H9 (cell line): Measurements from ENCODE around the gene MME. TPM values are rescaled to one million over a fixed set of nuclear protein-coding genes. Genes with fewer than 3 reads are reported as not detected.

Experiments used
- DNase-seq: peaks from one replicate; pipeline ENCODE4 v3.0.0-alpha.2; 2017
- H2AFZ ChIP-seq: one replicate; pipeline ENCODE4 v1.6.1; 2013; ENCODE audit warnings: mild to moderate bottlenecking, low read length, control low read depth, moderate library complexity
- H2AK5ac ChIP-seq: 2 replicates; pipeline ENCODE4 v1.6.1; 2013; ENCODE audit warnings: low read length, control low read depth, mixed read lengths; ENCODE audit not compliant: insufficient read length
- H2BK120ac ChIP-seq: one replicate; pipeline ENCODE4 v1.6.1; 2013; ENCODE audit warnings: low read depth, mild to moderate bottlenecking, low read length, control low read depth, inconsistent platforms; ENCODE audit not compliant: poor library complexity, severe bottlenecking
- H2BK12ac ChIP-seq: 2 replicates; pipeline ENCODE4 v1.6.1; 2013; ENCODE audit warnings: low read length, control low read depth, mixed read lengths, low read depth; ENCODE audit not compliant: insufficient read length
- H2BK15ac ChIP-seq: 2 replicates; pipeline ENCODE4 v1.6.1; 2013; ENCODE audit warnings: low read depth, low read length, control low read depth
- H2BK20ac ChIP-seq: one replicate; pipeline ENCODE4 v1.6.1; 2013; ENCODE audit warnings: low read depth, mild to moderate bottlenecking, low read length, control low read depth, inconsistent platforms; ENCODE audit not compliant: poor library complexity, severe bottlenecking
- H2BK5ac ChIP-seq: 2 replicates; pipeline ENCODE4 v1.6.1; 2013; ENCODE audit warnings: low read length, control low read depth, mixed read lengths; ENCODE audit not compliant: insufficient read length
- H3K14ac ChIP-seq: 2 replicates; pipeline ENCODE4 v1.6.1; 2013; ENCODE audit warnings: low read length, control low read depth; ENCODE audit not compliant: insufficient read depth
- H3K18ac ChIP-seq: 2 replicates; pipeline ENCODE4 v1.6.1; 2013; ENCODE audit warnings: low read depth, mild to moderate bottlenecking, mixed read lengths, low read length, control low read depth; ENCODE audit not compliant: insufficient read length
- H3K23ac ChIP-seq: 2 replicates; pipeline ENCODE4 v1.6.1; 2013; ENCODE audit warnings: low read length, control low read depth, mixed read lengths, low read depth; ENCODE audit not compliant: insufficient read length
- H3K23me2 ChIP-seq: 2 replicates; pipeline ENCODE4 v1.6.1; 2013; ENCODE audit warnings: low read depth, mild to moderate bottlenecking, mixed read lengths, low read length, control low read depth; ENCODE audit not compliant: insufficient read length, poor library complexity, severe bottlenecking
- H3K27ac ChIP-seq: 2 replicates; pipeline ENCODE4 v1.5.1; 2013; ENCODE audit warnings: low read length, control low read depth, mixed read lengths, low read depth; ENCODE audit not compliant: insufficient read length
- H3K27me3 ChIP-seq: 2 replicates; pipeline ENCODE4 v1.6.1; 2013; ENCODE audit warnings: low read length, control low read depth, inconsistent platforms; ENCODE audit not compliant: insufficient read depth
- H3K4ac ChIP-seq: 2 replicates; pipeline ENCODE4 v1.6.1; 2013; ENCODE audit warnings: low read depth, mild to moderate bottlenecking, control low read depth, inconsistent platforms, low read length, moderate library complexity
- H3K4me1 ChIP-seq: 2 replicates; pipeline ENCODE4 v1.6.1; 2013; ENCODE audit warnings: low read length, control low read depth, inconsistent platforms; ENCODE audit not compliant: insufficient read depth
- H3K4me2 ChIP-seq: 2 replicates; pipeline ENCODE4 v1.6.1; 2013; ENCODE audit warnings: low read length, control low read depth, mixed read lengths; ENCODE audit not compliant: insufficient read length, insufficient read depth
- H3K56ac ChIP-seq: 2 replicates; pipeline ENCODE4 v1.6.1; 2013; ENCODE audit warnings: low read depth, mild to moderate bottlenecking, mixed read lengths, low read length, control low read depth; ENCODE audit not compliant: insufficient read length
- H3K79me1 ChIP-seq: 2 replicates; pipeline ENCODE4 v1.6.1; 2013; ENCODE audit warnings: low read depth, mild to moderate bottlenecking, moderate library complexity, low read length, control low read depth, inconsistent platforms; ENCODE audit not compliant: insufficient read depth, poor library complexity, severe bottlenecking
- H3K79me2 ChIP-seq: 2 replicates; pipeline ENCODE4 v1.6.1; 2013; ENCODE audit warnings: low read length, control low read depth, inconsistent platforms; ENCODE audit not compliant: insufficient read depth
- H3K9ac ChIP-seq: 2 replicates; pipeline ENCODE4 v1.6.1; 2013; ENCODE audit warnings: low read length, control low read depth, mixed read lengths; ENCODE audit not compliant: insufficient read length; ENCODE audit errors: extremely low read depth
- H3K9me3 ChIP-seq: one replicate; pipeline ENCODE4 v1.6.1; 2013; ENCODE audit warnings: low read depth, low read length, inconsistent platforms; ENCODE audit not compliant: control insufficient read depth
- H3T11ph ChIP-seq: one replicate; pipeline ENCODE4 v1.6.1; 2013; ENCODE audit warnings: mild to moderate bottlenecking, low read length, control low read depth, inconsistent platforms
- H4K20me1 ChIP-seq: one replicate; pipeline ENCODE4 v1.6.1; 2013; ENCODE audit not compliant: control insufficient read depth, insufficient read length, insufficient read depth
- H4K5ac ChIP-seq: 2 replicates; pipeline ENCODE4 v1.6.1; 2013; ENCODE audit warnings: low read depth, mild to moderate bottlenecking, mixed read lengths, low read length, control low read depth; ENCODE audit not compliant: insufficient read length
- H4K8ac ChIP-seq: replicated peaks from 2 replicates; pipeline ENCODE4 v1.6.1; 2013; ENCODE audit warnings: low read length, control low read depth, mixed read lengths, low read depth; ENCODE audit not compliant: insufficient read length
- H4K91ac ChIP-seq: 2 replicates; pipeline ENCODE4 v1.6.1; 2013; ENCODE audit warnings: low read depth, mild to moderate bottlenecking, moderate library complexity, mixed read lengths, low read length, control low read depth; ENCODE audit not compliant: insufficient read length
- H3K27ac Mint-ChIP-seq, 3 experiments: 2 replicates in 2 of 3; 3 replicates in 1 of 3; pipeline ENCODE4 v1.8.0; 2020 to 2021; ENCODE audit warnings: mixed read lengths in 3 of 3, mild to moderate bottlenecking in 1 of 3, moderate library complexity in 1 of 3
- H3K27me3 Mint-ChIP-seq: 2 replicates; pipeline ENCODE4 v1.8.0; 2021; ENCODE audit warnings: low read depth, mild to moderate bottlenecking, moderate library complexity, mixed read lengths
- H3K36me3 Mint-ChIP-seq, 3 experiments: 2 replicates in 2 of 3; 3 replicates in 1 of 3; pipeline ENCODE4 v1.8.0; 2020 to 2021; ENCODE audit warnings: low read depth in 3 of 3, mixed read lengths in 3 of 3; ENCODE audit not compliant: insufficient read depth in 1 of 3
- H3K4me1 Mint-ChIP-seq, 2 experiments: 2 replicates each; pipeline ENCODE4 v1.8.0; 2020; ENCODE audit warnings: mixed read lengths in 2 of 2
- H3K4me3 Mint-ChIP-seq, 2 experiments: 2 replicates in 1 of 2; 3 replicates in 1 of 2; pipeline ENCODE4 v1.8.0; 2020 to 2021; ENCODE audit warnings: mild to moderate bottlenecking in 2 of 2, mixed read lengths in 2 of 2, moderate library complexity in 1 of 2
- H3K9me3 Mint-ChIP-seq, 2 experiments: 2 replicates in 1 of 2; 3 replicates in 1 of 2; pipeline ENCODE4 v1.8.0; 2020; ENCODE audit warnings: mild to moderate bottlenecking in 2 of 2, mixed read lengths in 2 of 2, moderate library complexity in 1 of 2
- WGBS: extraction: QIAGEN DNeasy Blood & Tissue Kit; methylation state at CpG from one replicate; pipeline ENCODE4 v1.1.7; 2013; ENCODE audit warnings: missing lambda C conversion rate, low lambda C conversion rate, mixed read lengths; ENCODE audit not compliant: insufficient read length; ENCODE audit errors: extremely low coverage; 5-methylcytosine and 5-hydroxymethylcytosine counted together
- total RNA-seq: library from RNA; stranded (reverse); gene quantifications from 2 replicates; pipeline ENCODE4 v1.2.1, GENCODE V29; 2021
- TF ChIP-seq, protein P1 (sequence below): fragments of 200-600 bp; sonication (generic); conservative IDR thresholded peaks from 3 replicates; pipeline ENCODE4 v1.8.0; 2021; ENCODE audit warnings: antibody characterized with exemption, mild to moderate bottlenecking

MME gene
- total RNA-seq, 1 experiment from 2014 or later: 16.4 TPM

DNA sequence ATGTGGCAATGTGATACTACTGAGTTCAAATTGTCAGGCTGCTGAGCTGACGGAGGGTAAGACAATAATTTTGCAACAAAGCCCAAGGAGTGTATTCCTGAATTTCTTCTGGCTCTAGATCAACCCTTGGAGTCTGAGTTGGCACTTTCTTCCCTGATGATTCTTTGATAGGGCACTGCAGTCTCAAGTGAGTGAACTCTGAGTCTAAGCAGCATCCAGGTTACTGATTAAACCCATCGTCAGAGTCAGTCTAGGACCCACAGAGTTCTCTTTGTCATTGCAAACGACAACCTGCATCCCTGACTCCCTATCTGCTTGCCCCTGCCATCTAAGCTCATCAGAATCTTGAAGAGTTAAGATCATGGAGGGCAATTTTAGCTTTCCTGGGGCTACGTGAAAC, 58.6 kb downstream of the MME start:
- H3K23me2 ChIP-seq: no peaks in the 10 kb centered on the region
- no peak overlapping the region for H2AFZ ChIP-seq
- no peak overlapping the region for H4K91ac ChIP-seq

More for the DNA sequence above, 58.6 kb downstream of the MME start:
- H3K36me3 Mint-ChIP-seq: no peaks in the 10 kb centered on the region
- H3K18ac ChIP-seq: no peak overlapping the region
- no peaks in the 10 kb centered on the region for H3K9me3 ChIP-seq
- no peaks in the 10 kb centered on the region for H3K4me1 ChIP-seq
- no peak overlapping the region for H4K5ac ChIP-seq
- H3K14ac ChIP-seq: no peak overlapping the region
- no peak overlapping the region for H3K23ac ChIP-seq
- no peak overlapping the region for H2BK12ac ChIP-seq
- no peaks in the 10 kb centered on the region for H3K27me3 ChIP-seq
- no peaks in the 10 kb centered on the region for H3K4me1 Mint-ChIP-seq
- H3K4ac ChIP-seq: no peak overlapping the region
- no peak overlapping the region for H4K8ac ChIP-seq
- H4K20me1 ChIP-seq: no peaks in the 10 kb centered on the region
- DNase-seq: no peak
- H2BK5ac ChIP-seq: no peak overlapping the region
- H3K4me2 ChIP-seq: no peak overlapping the region
- H3K27me3 Mint-ChIP-seq: no peaks in the 10 kb centered on the region
- H2BK20ac ChIP-seq: no peak overlapping the region
- TF ChIP-seq, protein P1, sequence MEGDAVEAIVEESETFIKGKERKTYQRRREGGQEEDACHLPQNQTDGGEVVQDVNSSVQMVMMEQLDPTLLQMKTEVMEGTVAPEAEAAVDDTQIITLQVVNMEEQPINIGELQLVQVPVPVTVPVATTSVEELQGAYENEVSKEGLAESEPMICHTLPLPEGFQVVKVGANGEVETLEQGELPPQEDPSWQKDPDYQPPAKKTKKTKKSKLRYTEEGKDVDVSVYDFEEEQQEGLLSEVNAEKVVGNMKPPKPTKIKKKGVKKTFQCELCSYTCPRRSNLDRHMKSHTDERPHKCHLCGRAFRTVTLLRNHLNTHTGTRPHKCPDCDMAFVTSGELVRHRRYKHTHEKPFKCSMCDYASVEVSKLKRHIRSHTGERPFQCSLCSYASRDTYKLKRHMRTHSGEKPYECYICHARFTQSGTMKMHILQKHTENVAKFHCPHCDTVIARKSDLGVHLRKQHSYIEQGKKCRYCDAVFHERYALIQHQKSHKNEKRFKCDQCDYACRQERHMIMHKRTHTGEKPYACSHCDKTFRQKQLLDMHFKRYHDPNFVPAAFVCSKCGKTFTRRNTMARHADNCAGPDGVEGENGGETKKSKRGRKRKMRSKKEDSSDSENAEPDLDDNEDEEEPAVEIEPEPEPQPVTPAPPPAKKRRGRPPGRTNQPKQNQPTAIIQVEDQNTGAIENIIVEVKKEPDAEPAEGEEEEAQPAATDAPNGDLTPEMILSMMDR: no peak
- H3K79me1 ChIP-seq: no peaks in the 10 kb centered on the region
- no peak overlapping the region for H3K56ac ChIP-seq
- no peaks in the 10 kb centered on the region for H3K79me2 ChIP-seq
- no peak overlapping the region for H3K9ac ChIP-seq
- WGBS: no CpG with 5 or more reads among the region's 4 CpGs
- 0 out of 7 replicates have a peak overlapping the region, but pooled peaks of 1 of the 3 experiments have one; percentile 51 for H3K27ac Mint-ChIP-seq
- no peak overlapping the region for H3T11ph ChIP-seq
- H2AK5ac ChIP-seq: no peak overlapping the region
- no peak overlapping the region for H2BK120ac ChIP-seq
- H3K9me3 Mint-ChIP-seq: no peaks in the 10 kb centered on the region
- H3K4me3 Mint-ChIP-seq: no peak overlapping the region
- H3K27ac ChIP-seq: no peak overlapping the region
- no peak overlapping the region for H2BK15ac ChIP-seq
